ENCODE data around the gene PRPS1. TPM values are rescaled to one million over a fixed set of nuclear protein-coding genes. Genes with fewer than 3 reads are reported as not detected.

Gene PRPS1
- total RNA-seq, 1 experiment from 2014 or later, result 90.5 TPM

DNA sequence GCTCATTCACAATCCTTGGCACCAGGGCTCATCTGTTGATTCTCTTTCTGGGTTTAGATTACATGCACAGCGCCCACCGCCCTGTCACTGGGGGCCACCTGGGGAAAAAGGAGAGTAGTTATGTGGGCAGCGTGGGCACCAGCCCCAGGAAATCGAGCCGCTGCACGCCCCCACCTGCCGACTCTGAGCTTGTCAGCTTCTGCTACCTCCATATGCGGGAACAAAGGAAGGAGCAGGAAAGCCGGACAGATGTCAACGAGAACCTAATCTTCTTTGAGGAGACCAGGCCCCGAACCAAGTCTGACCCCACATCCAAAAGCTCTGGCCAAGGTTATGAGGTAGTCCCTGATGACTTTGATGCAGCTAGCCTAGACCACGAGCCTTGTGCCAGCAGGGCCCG lies 31.0 kb upstream of the PRPS1 start:
- no peaks in the 10 kb centered on the region for H3K79me1 ChIP-seq (ENCODE audit: insufficient read depth, low read depth, low read length, poor library complexity, severe bottlenecking)
- Mint-ChIP-seq H3K9me3 (peaks cover 0 to 51% of the 10 kb centered on the region in 2 experiments; a peak in 2 of 5 replicates), H3K4me1 (peaks cover 14 to 19% of the 10 kb centered on the region in 2 experiments), H3K27me3 (ENCODE audit: low read depth) (no peaks in the 10 kb centered on the region; the same call in 1 of the 2 replicates), H3K4me3 (no peak overlapping the region), H3K27ac (peak overlapping the region in 1 of 3 experiments; percentile 95; a peak in 2 of 7 replicates), H3K36me3 (ENCODE audit: insufficient read depth in 1 of 3, low read depth in 3 of 3) (no peaks in the 10 kb centered on the region)
- H4K91ac ChIP-seq (ENCODE audit: insufficient read length, low read depth, low read length), result no peak overlapping the region
- no peak overlapping the region for H3K56ac ChIP-seq (ENCODE audit: insufficient read length, low read depth, low read length)
- H3K4me1 ChIP-seq (ENCODE audit: insufficient read depth, low read length), result no peaks in the 10 kb centered on the region; the same call in 1 of the 2 replicates
- no peaks in the 10 kb centered on the region for H3K23me2 ChIP-seq (ENCODE audit: insufficient read length, low read depth, low read length, poor library complexity, severe bottlenecking)
- no peak overlapping the region for H3K18ac ChIP-seq (ENCODE audit: insufficient read length, low read depth, low read length)
- no peak overlapping the region for H2BK12ac ChIP-seq (ENCODE audit: insufficient read length, low read depth, low read length)
- no peaks in the 10 kb centered on the region for H3K27me3 ChIP-seq (ENCODE audit: insufficient read depth, low read length)
- H3K4me2 ChIP-seq (ENCODE audit: insufficient read depth, insufficient read length, low read length), result no peak overlapping the region
- H3K27ac ChIP-seq (ENCODE audit: insufficient read length, low read depth, low read length), result no peak overlapping the region
- no peak overlapping the region for H3T11ph ChIP-seq (ENCODE audit: low read length)
- H3K4ac ChIP-seq (ENCODE audit: low read depth, low read length), result no peak overlapping the region
- no CpG with 5 or more reads among the region's 13 CpGs for WGBS (ENCODE audit: extremely low coverage, insufficient read length, low lambda C conversion rate)
- TF ChIP-seq, protein P1, sequence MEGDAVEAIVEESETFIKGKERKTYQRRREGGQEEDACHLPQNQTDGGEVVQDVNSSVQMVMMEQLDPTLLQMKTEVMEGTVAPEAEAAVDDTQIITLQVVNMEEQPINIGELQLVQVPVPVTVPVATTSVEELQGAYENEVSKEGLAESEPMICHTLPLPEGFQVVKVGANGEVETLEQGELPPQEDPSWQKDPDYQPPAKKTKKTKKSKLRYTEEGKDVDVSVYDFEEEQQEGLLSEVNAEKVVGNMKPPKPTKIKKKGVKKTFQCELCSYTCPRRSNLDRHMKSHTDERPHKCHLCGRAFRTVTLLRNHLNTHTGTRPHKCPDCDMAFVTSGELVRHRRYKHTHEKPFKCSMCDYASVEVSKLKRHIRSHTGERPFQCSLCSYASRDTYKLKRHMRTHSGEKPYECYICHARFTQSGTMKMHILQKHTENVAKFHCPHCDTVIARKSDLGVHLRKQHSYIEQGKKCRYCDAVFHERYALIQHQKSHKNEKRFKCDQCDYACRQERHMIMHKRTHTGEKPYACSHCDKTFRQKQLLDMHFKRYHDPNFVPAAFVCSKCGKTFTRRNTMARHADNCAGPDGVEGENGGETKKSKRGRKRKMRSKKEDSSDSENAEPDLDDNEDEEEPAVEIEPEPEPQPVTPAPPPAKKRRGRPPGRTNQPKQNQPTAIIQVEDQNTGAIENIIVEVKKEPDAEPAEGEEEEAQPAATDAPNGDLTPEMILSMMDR (conservative IDR thresholded peaks at IDR 0.05), result no peak
- H2BK5ac ChIP-seq (ENCODE audit: insufficient read length, low read length), result no peak overlapping the region
- no peak overlapping the region for H2AFZ ChIP-seq (ENCODE audit: low read length)
- no peak overlapping the region for H3K9ac ChIP-seq (ENCODE audit: extremely low read depth, insufficient read length, low read length)
- H2BK15ac ChIP-seq (ENCODE audit: low read depth, low read length), result no peak overlapping the region
- no peak overlapping the region for H2BK120ac ChIP-seq (ENCODE audit: low read depth, low read length, poor library complexity, severe bottlenecking)
- no peaks in the 10 kb centered on the region for H3K9me3 ChIP-seq (ENCODE audit: control insufficient read depth, low read depth, low read length)
- no peak overlapping the region for H3K23ac ChIP-seq (ENCODE audit: insufficient read length, low read depth, low read length)
- DNase-seq, result no peak
- H3K79me2 ChIP-seq (ENCODE audit: insufficient read depth, low read length), result no peaks in the 10 kb centered on the region
- H3K14ac ChIP-seq (ENCODE audit: insufficient read depth, low read length), result no peak overlapping the region
- H4K20me1 ChIP-seq (ENCODE audit: control insufficient read depth, insufficient read depth, insufficient read length), result no peaks in the 10 kb centered on the region
- no peak overlapping the region for H4K5ac ChIP-seq (ENCODE audit: insufficient read length, low read depth, low read length)
- no peak overlapping the region for H4K8ac ChIP-seq (replicated peaks; ENCODE audit: insufficient read length, low read depth, low read length)
- no peak overlapping the region for H2BK20ac ChIP-seq (ENCODE audit: low read depth, low read length, poor library complexity, severe bottlenecking)
- no peak overlapping the region for H2AK5ac ChIP-seq (ENCODE audit: insufficient read length, low read length)

All from H9 (cell line).